NT2/D1 (cell line): ENCODE results near the gene ARHGAP12.

Experiments
- SUZ12 ChIP-seq: IDR thresholded peaks from 2 replicates; pipeline ENCODE4 v1.6.1; 2011; ENCODE audit not compliant: insufficient read length, insufficient read depth; ENCODE audit errors: extremely low read depth
- YY1 ChIP-seq: IDR thresholded peaks from 2 replicates; pipeline ENCODE4 v1.6.1; 2011; ENCODE audit not compliant: insufficient read length, insufficient read depth

GRCh38 chr10:31883397-31883796 is 45.2 kb downstream of the ARHGAP12 start:
- no peak for TF ChIP-seq SUZ12
- TF ChIP-seq YY1 = no peak
